CD4-positive, CD25-positive, alpha-beta regulatory T cell (primary cell): ENCODE data around the gene SPACA4. TPM values are rescaled to one million over a fixed set of nuclear protein-coding genes. Genes with fewer than 3 reads are reported as not detected.
A peak's percentile ranks its signal among the peaks of the same experiment; 100 is the strongest.
"Not testable (repeated sequence)": the region's sequence is repeated elsewhere in the genome, so short reads cannot be mapped to it uniquely, and the experiment has no call there.

ENCODE experiments used
- ATAC-seq, 2 donors: fragments of 150-1000 bp; cut with Tn5 transposase; one replicate each; pipeline ENCODE4 v1.10.0; 2021; ENCODE audit warnings: low read depth in 2 of 2, moderate number of reproducible peaks in 2 of 2, moderate library complexity in 1 of 2
- DNase-seq, 3 donors: peaks; one replicate each; pipeline versions ENCODE4 v3.0.0 to v3.0.0-alpha.2; 2012 to 2022; ENCODE audit warnings: mixed read lengths in 1 of 3
- H3K27ac ChIP-seq: one replicate; pipeline ENCODE4 v1.7.0; 2013; ENCODE audit warnings: mild to moderate bottlenecking, low read length; ENCODE audit not compliant: insufficient read depth, poor library complexity, severe bottlenecking
- H3K27me3 ChIP-seq: one replicate; pipeline ENCODE4 v1.7.0; 2013; ENCODE audit warnings: low read length; ENCODE audit not compliant: control insufficient read depth, insufficient read depth
- H3K36me3 ChIP-seq: one replicate; pipeline ENCODE4 v1.7.0; 2013; ENCODE audit warnings: mild to moderate bottlenecking, low read length, moderate library complexity; ENCODE audit not compliant: control insufficient read depth, insufficient read depth
- H3K4me1 ChIP-seq: 2 replicates; pipeline ENCODE4 v1.7.0; 2013; ENCODE audit warnings: mild to moderate bottlenecking, low read length; ENCODE audit not compliant: insufficient read depth, control insufficient read depth, poor library complexity, severe bottlenecking
- H3K4me3 ChIP-seq: one replicate; pipeline ENCODE4 v1.7.0; 2013; ENCODE audit warnings: low read depth, mild to moderate bottlenecking, low read length, moderate library complexity
- H3K9me3 ChIP-seq, 2 experiments: 1 replicate in 1 of 2; 2 replicates in 1 of 2; pipeline ENCODE4 v1.7.0; 2013; ENCODE audit warnings: low read length in 2 of 2, mild to moderate bottlenecking in 1 of 2, moderate library complexity in 1 of 2; ENCODE audit not compliant: control insufficient read depth in 2 of 2
- H3K27ac Mint-ChIP-seq, 3 donors: one replicate each; pipeline ENCODE4 v1.8.0; 2020 to 2022; ENCODE audit warnings: mild to moderate bottlenecking in 3 of 3, mixed read lengths in 3 of 3, moderate library complexity in 2 of 3
- H3K27me3 Mint-ChIP-seq: one replicate; pipeline ENCODE4 v1.8.0; 2022; ENCODE audit warnings: mild to moderate bottlenecking, mixed read lengths
- H3K36me3 Mint-ChIP-seq: one replicate; pipeline ENCODE4 v1.8.0; 2020; ENCODE audit warnings: mixed read lengths
- H3K4me1 Mint-ChIP-seq, 4 donors: one replicate each; pipeline ENCODE4 v1.8.0; 2020 to 2022; ENCODE audit warnings: mixed read lengths in 4 of 4, mild to moderate bottlenecking in 1 of 4
- H3K4me3 Mint-ChIP-seq, 4 donors: one replicate each; pipeline ENCODE4 v1.8.0; 2020 to 2022; ENCODE audit warnings: mild to moderate bottlenecking in 4 of 4, mixed read lengths in 4 of 4, moderate library complexity in 3 of 4
- H3K9me3 Mint-ChIP-seq, 7 donors: one replicate each; pipeline ENCODE4 v1.8.0; 2020 to 2022; ENCODE audit warnings: mixed read lengths in 7 of 7, mild to moderate bottlenecking in 3 of 7, moderate library complexity in 2 of 7
- polyA plus RNA-seq, 4 donors: library from polyadenylated mRNA; unstranded; fragments of 300-500 nt; fragmentation: Illumina TruSeq; gene quantifications; one replicate each; pipeline ENCODE4 v1.2.3, GENCODE V29; 2021
- total RNA-seq: library from RNA; stranded (reverse); gene quantifications from one replicate; pipeline ENCODE4 v1.2.3, GENCODE V29; 2022

The SPACA4 gene
- total and polyA plus RNA-seq, 5 donors from 2014 or later, result 0.25 TPM; not detected in 4

GRCh38 chr19:48569814-48570213 is 36.7 kb upstream of the SPACA4 start:
- H3K4me1 ChIP-seq, result no peaks in the 10 kb centered on the region
- Mint-ChIP-seq H3K27me3 (peaks cover 4% of the 10 kb centered on the region), H3K9me3 (no peaks in the 10 kb centered on the region), H3K4me1 (peaks cover 0 to 2% (median under 1%) of the 10 kb centered on the region in 4 donors), H3K27ac (no peak overlapping the region), H3K4me3 (no peak overlapping the region), H3K36me3 (no peaks in the 10 kb centered on the region)
- DNase-seq, result no peak
- no peak for ATAC-seq
- H3K9me3 ChIP-seq, result no peaks in the 10 kb centered on the region
- H3K27me3 ChIP-seq, result no peaks in the 10 kb centered on the region
- H3K4me3 ChIP-seq, result no peak overlapping the region
- no peak overlapping the region for H3K27ac ChIP-seq
- H3K36me3 ChIP-seq, result no peaks in the 10 kb centered on the region

DNA sequence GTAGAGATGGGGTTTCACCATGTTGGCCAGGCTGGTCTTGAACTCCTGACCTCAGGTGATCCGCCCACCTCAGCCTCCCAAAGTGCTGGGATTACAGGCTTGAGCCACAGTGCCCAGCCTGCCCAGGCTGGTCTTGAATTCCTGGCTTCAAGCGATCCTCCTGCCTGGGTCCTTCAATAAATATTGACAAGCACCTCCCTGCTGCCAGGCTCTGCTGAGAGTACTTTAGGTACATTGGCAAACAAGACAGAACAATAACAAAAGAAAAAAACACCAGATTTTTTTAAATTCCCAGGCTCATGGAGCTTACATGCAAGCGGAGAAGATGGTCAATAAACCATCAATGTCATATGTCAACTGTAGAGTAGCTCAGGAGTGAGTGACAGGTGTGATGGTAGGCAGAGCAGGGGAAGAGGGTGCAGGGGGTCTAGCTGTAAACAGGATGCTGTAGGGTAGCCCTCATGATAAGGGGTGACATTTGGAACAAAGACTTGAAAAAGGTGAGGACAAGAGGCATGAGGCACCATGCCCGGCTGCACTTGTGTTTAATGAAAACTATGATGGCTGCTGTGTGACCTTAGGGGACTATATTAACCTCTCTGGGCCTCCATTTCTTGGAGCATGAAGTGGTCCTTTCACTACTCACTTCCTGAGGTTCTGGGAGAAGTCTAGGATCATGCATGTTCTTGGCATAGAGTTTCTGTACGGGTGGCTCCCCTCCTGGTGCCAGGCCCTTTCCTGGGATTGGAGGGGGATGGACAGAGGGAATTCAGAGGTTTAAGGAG is 35.0 kb upstream of the SPACA4 start:
- Mint-ChIP-seq H3K27me3 (peaks cover 4% of the 10 kb centered on the region), H3K27ac (no peak overlapping the region), H3K4me1 (no peaks in the 10 kb centered on the region), H3K9me3 (no peaks in the 10 kb centered on the region), H3K36me3 (no peaks in the 10 kb centered on the region), H3K4me3 (peak overlapping the region in 1 of 4 donors; percentile 47)
- H3K27ac ChIP-seq, result no peak overlapping the region
- ATAC-seq, result no peak
- no peaks in the 10 kb centered on the region for H3K27me3 ChIP-seq
- no peaks in the 10 kb centered on the region for H3K9me3 ChIP-seq
- no peak overlapping the region for H3K4me3 ChIP-seq
- no peak for DNase-seq
- no peaks in the 10 kb centered on the region for H3K4me1 ChIP-seq
- no peaks in the 10 kb centered on the region for H3K36me3 ChIP-seq

DNA sequence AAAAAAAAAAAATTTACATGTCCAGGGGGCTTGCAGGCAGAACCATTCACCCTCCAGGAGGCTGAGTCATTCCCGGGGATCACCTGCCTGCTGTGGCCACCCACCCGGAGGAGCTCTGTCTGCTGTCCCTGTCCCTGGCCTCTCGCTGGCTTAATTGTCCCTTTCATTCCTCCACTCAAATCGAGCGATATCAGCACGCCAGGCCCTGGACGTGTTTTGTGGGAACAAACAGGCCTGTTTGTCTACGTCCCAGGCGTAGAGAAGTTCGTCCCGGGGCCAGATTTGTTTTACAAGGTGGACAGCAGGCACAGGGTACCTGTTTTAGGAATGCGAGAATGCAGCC is 33.4 kb upstream of the SPACA4 start:
- H3K9me3 Mint-ChIP-seq, result no peaks in the 10 kb centered on the region
- ATAC-seq, result no peak
- H3K27me3 ChIP-seq, result no peaks in the 10 kb centered on the region
- H3K27ac ChIP-seq, result no peak overlapping the region
- peaks cover 4% of the 10 kb centered on the region for H3K27me3 Mint-ChIP-seq
- H3K4me1 Mint-ChIP-seq, result no peaks in the 10 kb centered on the region
- H3K36me3 Mint-ChIP-seq, result peaks cover 3% of the 10 kb centered on the region
- no peak overlapping the region for H3K27ac Mint-ChIP-seq
- H3K4me1 ChIP-seq, result no peaks in the 10 kb centered on the region
- no peak overlapping the region for H3K4me3 ChIP-seq
- no peak overlapping the region for H3K4me3 Mint-ChIP-seq
- no peak for DNase-seq
- H3K36me3 ChIP-seq, result no peaks in the 10 kb centered on the region
- H3K9me3 ChIP-seq, result no peaks in the 10 kb centered on the region

DNA sequence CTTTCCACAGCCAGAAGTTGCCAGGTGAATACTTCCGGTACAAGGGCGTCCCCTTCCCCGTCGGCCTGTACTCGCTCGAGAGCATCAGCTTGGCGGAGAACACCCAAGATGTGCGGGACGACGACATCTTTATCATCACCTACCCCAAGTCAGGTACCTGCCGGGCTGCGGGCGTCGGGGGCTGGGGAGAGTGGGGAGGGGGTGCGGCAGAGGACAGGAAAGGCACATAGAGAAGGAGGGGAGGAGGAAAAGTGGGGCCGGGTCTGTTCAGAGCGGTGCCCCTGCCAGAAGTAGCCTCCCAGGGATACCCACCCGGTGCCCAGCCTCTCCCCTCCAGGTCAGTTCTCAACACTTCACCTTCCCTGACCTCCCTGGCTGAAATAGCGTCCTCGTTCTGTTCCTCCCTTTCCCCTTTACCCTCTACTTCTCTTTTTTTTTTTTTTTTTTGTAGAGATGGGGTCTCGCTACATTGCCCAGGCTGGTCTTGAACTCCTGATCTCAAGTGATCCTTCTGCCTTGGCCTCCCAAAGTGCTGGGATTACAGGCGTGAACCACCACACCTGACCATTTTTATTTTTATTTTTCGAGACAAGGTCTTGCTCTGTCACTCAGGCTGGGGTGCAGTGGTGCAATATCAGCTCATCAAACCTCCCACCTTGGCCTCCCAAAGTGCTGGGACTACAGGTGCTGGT is 30.5 kb upstream of the SPACA4 start:
- DNase-seq (no peak), ATAC-seq (no peak)
- H3K27ac Mint-ChIP-seq, result no peak overlapping the region
- peaks cover 6% of the 10 kb centered on the region for H3K36me3 Mint-ChIP-seq
- Histone ChIP-seq H3K4me3 (no peak overlapping the region), H3K27me3 (no peaks in the 10 kb centered on the region), H3K36me3 (no peaks in the 10 kb centered on the region), H3K4me1 (no peaks in the 10 kb centered on the region), H3K9me3 (no peaks in the 10 kb centered on the region), H3K27ac (no peak overlapping the region)
- H3K4me1 Mint-ChIP-seq, result no peaks in the 10 kb centered on the region
- peaks cover 0 to 1% (median 0%) of the 10 kb centered on the region in 7 donors for H3K9me3 Mint-ChIP-seq
- H3K4me3 Mint-ChIP-seq, result no peak overlapping the region
- H3K27me3 Mint-ChIP-seq, result no peaks in the 10 kb centered on the region

GRCh38 chr19:48577908-48578307 is 28.6 kb upstream of the SPACA4 start:
- H3K27me3 ChIP-seq, H3K27me3 Mint-ChIP-seq, H3K27ac ChIP-seq, H3K4me3 Mint-ChIP-seq, ATAC-seq, DNase-seq, H3K9me3 ChIP-seq, H3K4me1 ChIP-seq, H3K36me3 Mint-ChIP-seq, H3K4me1 Mint-ChIP-seq, H3K27ac Mint-ChIP-seq, H3K9me3 Mint-ChIP-seq, H3K36me3 ChIP-seq, H3K4me3 ChIP-seq: not testable (repeated sequence)

GRCh38 chr19:48578891-48579290 is 27.7 kb upstream of the SPACA4 start:
- Histone ChIP-seq H3K4me3 (no peak overlapping the region), H3K4me1 (no peaks in the 10 kb centered on the region), H3K36me3 (no peaks in the 10 kb centered on the region), H3K27ac (no peak overlapping the region), H3K27me3 (no peaks in the 10 kb centered on the region), H3K9me3 (no peaks in the 10 kb centered on the region)
- H3K9me3 Mint-ChIP-seq, result peaks cover 0 to 1% (median 0%) of the 10 kb centered on the region in 7 donors
- H3K4me3 Mint-ChIP-seq, result no peak overlapping the region
- H3K27me3 Mint-ChIP-seq, result no peaks in the 10 kb centered on the region
- no peak for ATAC-seq
- H3K36me3 Mint-ChIP-seq, result peaks cover 6% of the 10 kb centered on the region
- DNase-seq, result no peak
- no peaks in the 10 kb centered on the region for H3K4me1 Mint-ChIP-seq
- no peak overlapping the region for H3K27ac Mint-ChIP-seq

GRCh38 chr19:48582168-48582567 is 24.4 kb upstream of the SPACA4 start:
- ATAC-seq (no peak), DNase-seq (no peak)
- Histone ChIP-seq H3K4me1 (no peaks in the 10 kb centered on the region), H3K4me3 (no peak overlapping the region), H3K36me3 (no peaks in the 10 kb centered on the region), H3K27me3 (no peaks in the 10 kb centered on the region), H3K9me3 (no peaks in the 10 kb centered on the region), H3K27ac (no peak overlapping the region)
- H3K27ac Mint-ChIP-seq, result no peak overlapping the region
- peaks cover 0 to 5% (median 2%) of the 10 kb centered on the region in 4 donors for H3K4me1 Mint-ChIP-seq
- H3K36me3 Mint-ChIP-seq, result peaks cover 11% of the 10 kb centered on the region
- no peak overlapping the region for H3K4me3 Mint-ChIP-seq
- H3K9me3 Mint-ChIP-seq, result peaks cover 0 to 1% (median 0%) of the 10 kb centered on the region in 7 donors
- no peaks in the 10 kb centered on the region for H3K27me3 Mint-ChIP-seq

DNA sequence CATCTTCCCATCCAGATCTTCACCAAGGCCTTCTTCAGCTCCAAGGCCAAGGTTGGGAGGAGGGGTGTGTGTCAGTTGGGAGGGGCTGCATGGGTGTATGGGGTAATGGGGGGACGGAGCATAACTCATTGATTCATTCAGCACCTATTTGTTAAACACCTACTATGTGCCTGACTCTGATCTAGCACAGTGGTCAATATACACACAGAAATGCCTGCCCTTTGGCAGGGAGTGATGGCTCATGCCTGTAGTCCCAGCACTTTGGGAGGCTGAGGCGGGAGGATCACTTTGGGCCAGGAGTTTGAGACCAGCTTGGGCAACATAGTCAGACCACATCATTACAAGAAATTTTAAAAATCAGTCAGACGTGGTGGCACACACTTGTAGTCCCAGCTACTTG is 19.2 kb upstream of the SPACA4 start:
- Histone ChIP-seq H3K27ac (no peak overlapping the region), H3K9me3 (no peaks in the 10 kb centered on the region), H3K36me3 (no peaks in the 10 kb centered on the region), H3K27me3 (no peaks in the 10 kb centered on the region), H3K4me1 (no peaks in the 10 kb centered on the region), H3K4me3 (no peak overlapping the region)
- no peak for DNase-seq
- H3K9me3 Mint-ChIP-seq, result no peaks in the 10 kb centered on the region
- no peaks in the 10 kb centered on the region for H3K27me3 Mint-ChIP-seq
- H3K36me3 Mint-ChIP-seq, result peaks cover 4% of the 10 kb centered on the region
- peaks cover 0 to 17% (median 7%) of the 10 kb centered on the region in 4 donors for H3K4me1 Mint-ChIP-seq
- H3K27ac Mint-ChIP-seq, result no peak overlapping the region
- no peak overlapping the region for H3K4me3 Mint-ChIP-seq
- no peak for ATAC-seq
